Effector CD8-positive, alpha-beta T cell (primary cell): ENCODE data around the gene TIAL1.
"Not testable (repeated sequence)": the region's sequence is repeated elsewhere in the genome, so short reads cannot be mapped to it uniquely, and the experiment has no call there.

Experiments used
- DNase-seq: peaks from one replicate; lab custom pipeline; 2025; lab: John Stamatoyannopoulos, UW
- total RNA-seq, 4 experiments: gene quantifications; one replicate each; lab custom pipeline; 2026; lab: John Stamatoyannopoulos, UW

Gene TIAL1
- 55.3 to 87.9 (median 73.9) reads per million in 4 experiments for total RNA-seq

- DNase-seq: peak; percentile 88
Observed at GRCh38 chr10:119596537-119597404, at the start of gene TIAL1. TIAL1 (minus strand) TSS chr10:119596964; CDS start chr10:119596465, 499 bp downstream.

- DNase-seq: no peak
Observed at GRCh38 chr10:119644994-119645393, 48.2 kb upstream of the TIAL1 start.

GRCh38 chr10:119644205-119644814 is 47.5 kb upstream of the TIAL1 start:
- no peak for DNase-seq

- DNase-seq: no peak
Observed at GRCh38 chr10:119643306-119644204, 46.8 kb upstream of the TIAL1 start.

- DNase-seq: no peak
Observed at GRCh38 chr10:119642556-119643111, 45.9 kb upstream of the TIAL1 start.

- no peak for DNase-seq
Observed at GRCh38 chr10:119640875-119641526, 44.2 kb upstream of the TIAL1 start.

- DNase-seq: no peak
Observed at GRCh38 chr10:119640384-119640783, 43.6 kb upstream of the TIAL1 start.

- DNase-seq: no peak
Observed at GRCh38 chr10:119638982-119639381, 42.2 kb upstream of the TIAL1 start.

GRCh38 chr10:119637631-119638030 is 40.9 kb upstream of the TIAL1 start:
- no peak for DNase-seq

- no peak for DNase-seq
Observed at GRCh38 chr10:119634219-119634544, 37.4 kb upstream of the TIAL1 start.

GRCh38 chr10:119633538-119634218 is 36.9 kb upstream of the TIAL1 start:
- DNase-seq: no peak

- no peak for DNase-seq
Observed at GRCh38 chr10:119630300-119630699, 33.5 kb upstream of the TIAL1 start.

- DNase-seq: no peak
Observed at GRCh38 chr10:119625570-119626280, 29.0 kb upstream of the TIAL1 start.

- DNase-seq: no peak
Observed at GRCh38 chr10:119621078-119621384, 24.3 kb upstream of the TIAL1 start.

GRCh38 chr10:119620241-119621077 is 23.7 kb upstream of the TIAL1 start:
- DNase-seq: no peak

- not testable (repeated sequence) for DNase-seq
Observed at GRCh38 chr10:119619811-119620210, 23.0 kb upstream of the TIAL1 start.

GRCh38 chr10:119619215-119619614 is 22.5 kb upstream of the TIAL1 start:
- DNase-seq: no peak

GRCh38 chr10:119616882-119617570 is 20.3 kb upstream of the TIAL1 start:
- no peak for DNase-seq

- no peak for DNase-seq
Observed at GRCh38 chr10:119614686-119615085, 17.9 kb upstream of the TIAL1 start.
